ENCODE results near the gene GPSM1.

DNA sequence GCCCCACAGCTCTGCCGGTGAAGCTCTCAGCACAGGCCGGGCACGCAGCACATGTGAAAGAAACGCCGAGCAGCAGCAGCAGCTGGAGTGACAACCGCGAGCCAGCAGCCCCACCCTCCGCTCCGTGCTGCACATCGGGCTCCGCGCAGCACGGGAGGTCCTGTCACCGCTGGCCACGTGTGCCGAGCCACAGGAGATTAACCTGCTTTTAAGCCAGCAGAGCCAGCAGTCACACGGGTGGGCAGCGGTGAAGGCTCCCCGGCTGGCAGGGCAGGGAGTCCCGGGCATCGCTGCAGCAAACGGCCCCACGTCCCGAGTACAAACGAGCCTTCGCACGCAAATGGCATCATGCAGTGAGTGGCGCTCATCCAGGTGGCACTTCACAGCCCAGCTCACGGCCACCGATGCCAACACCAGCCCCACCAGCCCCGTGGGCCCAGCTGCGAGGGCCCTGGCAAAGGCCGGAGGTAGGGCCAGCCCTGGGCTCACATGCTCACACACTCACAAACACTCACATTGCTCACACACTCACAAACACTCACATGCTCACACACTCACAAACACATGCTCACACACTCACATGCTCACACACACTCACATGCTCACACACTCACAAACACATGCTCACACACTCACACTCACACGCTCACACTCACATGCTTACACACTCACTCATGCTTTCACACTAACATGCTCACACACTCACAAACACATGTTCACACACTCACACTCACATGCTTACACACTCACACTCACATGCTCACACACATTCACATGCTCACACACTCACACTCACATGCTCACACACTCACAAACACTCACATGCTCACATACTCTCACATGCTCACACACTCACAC, 34.5 kb upstream of the GPSM1 start:
- TF ChIP-seq, protein P1, sequence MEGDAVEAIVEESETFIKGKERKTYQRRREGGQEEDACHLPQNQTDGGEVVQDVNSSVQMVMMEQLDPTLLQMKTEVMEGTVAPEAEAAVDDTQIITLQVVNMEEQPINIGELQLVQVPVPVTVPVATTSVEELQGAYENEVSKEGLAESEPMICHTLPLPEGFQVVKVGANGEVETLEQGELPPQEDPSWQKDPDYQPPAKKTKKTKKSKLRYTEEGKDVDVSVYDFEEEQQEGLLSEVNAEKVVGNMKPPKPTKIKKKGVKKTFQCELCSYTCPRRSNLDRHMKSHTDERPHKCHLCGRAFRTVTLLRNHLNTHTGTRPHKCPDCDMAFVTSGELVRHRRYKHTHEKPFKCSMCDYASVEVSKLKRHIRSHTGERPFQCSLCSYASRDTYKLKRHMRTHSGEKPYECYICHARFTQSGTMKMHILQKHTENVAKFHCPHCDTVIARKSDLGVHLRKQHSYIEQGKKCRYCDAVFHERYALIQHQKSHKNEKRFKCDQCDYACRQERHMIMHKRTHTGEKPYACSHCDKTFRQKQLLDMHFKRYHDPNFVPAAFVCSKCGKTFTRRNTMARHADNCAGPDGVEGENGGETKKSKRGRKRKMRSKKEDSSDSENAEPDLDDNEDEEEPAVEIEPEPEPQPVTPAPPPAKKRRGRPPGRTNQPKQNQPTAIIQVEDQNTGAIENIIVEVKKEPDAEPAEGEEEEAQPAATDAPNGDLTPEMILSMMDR (IDR thresholded peaks at IDR 0.05) = no peak
- TF ChIP-seq EZH2 (IDR thresholded peaks at IDR 0.05) (no peak), EZH2phosphoT487 (IDR thresholded peaks at IDR 0.05) (no peak)
